H7 (cell line): ENCODE results near the gene RASSF6. TPM values are rescaled to one million over a fixed set of nuclear protein-coding genes. Genes with fewer than 3 reads are reported as not detected.
"Not testable (repeated sequence)": the region's sequence is repeated elsewhere in the genome, so short reads cannot be mapped to it uniquely, and the experiment has no call there.

ENCODE experiments used
- DNase-seq: peaks from one replicate; pipeline ENCODE4 v3.0.0; 2012
- H3K27me3 ChIP-seq: 2 replicates; pipeline ENCODE4 v1.6.0; 2011; ENCODE audit warnings: mild to moderate bottlenecking, low read length; ENCODE audit not compliant: control insufficient read depth, insufficient read depth
- H3K36me3 ChIP-seq: replicated peaks from 2 replicates; pipeline ENCODE4 v1.5.1; 2011; ENCODE audit warnings: low read length; ENCODE audit not compliant: control insufficient read depth, insufficient read depth
- H3K4me3 ChIP-seq: 2 replicates; pipeline ENCODE4 v1.5.1; 2011; ENCODE audit warnings: low read depth, mild to moderate bottlenecking, control low read depth, low read length, moderate library complexity; ENCODE audit not compliant: insufficient read depth
- total RNA-seq: library from RNA; depleted of rRNA; stranded (reverse); fragments of >200 nt; shearing (Covaris generic); gene quantifications from 2 replicates; pipeline ENCODE4 v1.2.3, GENCODE V29; 2014

RASSF6 gene
- total RNA-seq, 1 experiment from 2014 or later = 0.66 TPM

DNA sequence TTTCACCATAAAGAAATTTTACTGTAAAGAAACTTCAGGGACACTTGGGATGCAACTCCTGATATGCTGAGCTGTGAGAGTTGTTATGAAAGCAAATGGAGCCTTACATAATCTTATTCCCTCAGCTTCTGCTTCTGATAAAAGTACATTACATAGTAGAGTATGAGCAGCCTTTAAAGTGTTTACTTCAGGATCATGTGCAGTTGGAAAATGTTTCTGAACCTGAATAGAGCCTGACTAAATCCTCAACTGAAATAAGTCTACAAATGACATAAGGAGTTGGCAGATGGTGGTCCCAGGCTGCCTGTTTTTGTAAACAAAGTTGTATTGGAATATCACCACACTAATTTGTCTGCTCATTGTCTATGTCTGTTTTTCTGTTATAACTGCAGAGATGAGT lies 19.3 kb downstream of the RASSF6 start:
- DNase-seq = no peak
- Histone ChIP-seq H3K27me3 (no peaks in the 10 kb centered on the region), H3K36me3 (no peaks in the 10 kb centered on the region), H3K4me3 (no peak overlapping the region)

GRCh38 chr4:73599182-73599581 lies 21.1 kb downstream of the RASSF6 start:
- peak; percentile 38 for DNase-seq
- H3K4me3 ChIP-seq = no peak overlapping the region
- no peaks in the 10 kb centered on the region for H3K27me3 ChIP-seq
- H3K36me3 ChIP-seq = no peaks in the 10 kb centered on the region

DNA sequence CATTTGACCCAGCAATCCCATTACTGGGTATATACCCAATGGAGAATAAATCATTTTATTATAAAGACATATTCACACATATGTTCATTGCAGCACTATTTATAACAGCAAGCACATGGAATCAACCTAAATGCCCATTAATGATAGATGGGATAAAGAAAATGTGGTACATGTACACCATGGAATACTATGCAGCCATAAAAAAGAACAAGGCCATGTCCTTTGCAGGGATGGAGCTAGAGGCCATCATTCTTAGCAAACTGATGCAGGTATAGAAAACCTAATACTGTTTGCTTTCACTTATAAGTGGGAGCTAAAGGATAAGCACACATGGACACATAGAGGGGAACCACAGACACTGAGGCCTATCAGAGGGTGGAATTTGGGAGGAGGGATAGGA lies 22.6 kb downstream of the RASSF6 start:
- Histone ChIP-seq H3K27me3 (no peaks in the 10 kb centered on the region), H3K36me3 (no peaks in the 10 kb centered on the region), H3K4me3 (no peak overlapping the region)
- no peak for DNase-seq

DNA sequence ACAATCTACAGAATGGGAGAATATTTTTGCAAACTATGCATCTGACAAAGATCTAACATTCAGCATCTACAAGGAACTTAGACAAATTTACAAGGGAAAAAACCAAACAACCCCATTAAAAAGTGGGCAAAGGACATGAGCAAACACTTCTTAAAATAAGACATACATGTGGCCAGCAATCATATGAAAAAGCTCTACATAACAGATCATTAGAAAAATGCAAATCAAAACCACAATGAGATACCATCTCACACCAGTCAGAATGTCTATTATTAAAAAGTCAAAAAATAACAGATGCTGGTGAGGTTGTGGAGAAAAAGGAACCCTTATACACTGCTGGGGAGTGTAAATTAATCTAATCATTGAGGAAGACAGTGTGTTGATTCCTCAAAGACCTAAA lies 23.1 kb downstream of the RASSF6 start:
- H3K36me3 ChIP-seq, H3K27me3 ChIP-seq, DNase-seq, H3K4me3 ChIP-seq: not testable (repeated sequence)

DNA sequence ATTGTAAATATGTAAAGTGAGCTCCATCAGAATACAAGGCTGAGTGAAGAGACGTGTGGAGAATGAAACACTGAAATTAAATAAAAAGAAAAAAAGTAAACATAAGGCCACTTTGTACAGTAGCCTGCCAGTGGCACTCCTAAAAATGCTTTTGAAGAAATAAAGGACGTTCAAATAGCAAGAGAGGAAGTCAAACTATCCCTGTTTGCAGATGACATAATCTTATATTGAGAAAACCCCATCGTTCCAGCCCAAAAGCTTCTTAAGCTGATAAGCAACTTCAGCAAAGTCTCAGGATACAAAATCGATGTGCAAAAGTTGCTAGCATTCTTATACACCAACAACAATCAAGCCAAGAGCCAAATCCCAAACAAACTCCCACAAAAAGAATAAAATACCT lies 24.2 kb downstream of the RASSF6 start:
- Histone ChIP-seq H3K36me3 (no peaks in the 10 kb centered on the region), H3K4me3 (no peak overlapping the region), H3K27me3 (no peaks in the 10 kb centered on the region)
- DNase-seq = no peak

DNA sequence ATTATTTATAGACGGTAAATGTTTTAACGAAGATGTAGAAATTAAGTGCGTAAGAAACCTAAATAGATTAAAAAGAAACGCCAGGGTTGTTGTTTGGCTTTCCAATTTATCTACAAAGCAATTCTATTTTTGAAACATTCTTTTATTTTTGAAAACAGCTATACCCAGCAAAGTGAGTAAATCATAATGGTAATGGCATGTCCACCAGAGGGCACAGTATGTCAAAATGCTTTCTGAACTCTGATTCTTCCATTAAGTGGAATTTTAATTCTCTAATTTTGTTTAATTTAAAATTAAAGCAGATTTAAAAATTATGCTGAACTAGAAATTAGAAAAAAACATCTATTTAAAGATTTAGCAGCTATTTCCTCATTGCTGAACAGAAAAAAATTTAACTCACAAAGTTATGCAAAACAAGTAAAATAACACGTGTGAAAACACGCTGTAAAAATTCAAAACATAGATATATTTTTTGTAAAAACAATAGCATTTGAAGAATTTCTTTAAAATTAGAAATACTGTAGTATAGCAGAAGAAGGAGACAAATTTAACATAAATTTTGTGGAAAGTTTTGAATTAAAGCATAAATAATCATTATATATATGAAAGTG lies 26.5 kb downstream of the RASSF6 start:
- DNase-seq = no peak
- no peaks in the 10 kb centered on the region for H3K27me3 ChIP-seq
- H3K4me3 ChIP-seq = no peak overlapping the region

GRCh38 chr4:73589887-73590801 lies 30.1 kb downstream of the RASSF6 start:
- no peaks in the 10 kb centered on the region for H3K27me3 ChIP-seq
- DNase-seq = no peak
- H3K4me3 ChIP-seq = no peak overlapping the region
- no peaks in the 10 kb centered on the region for H3K36me3 ChIP-seq

More for the DNA sequence above, 26.5 kb downstream of the RASSF6 start:
- no peaks in the 10 kb centered on the region for H3K36me3 ChIP-seq

GRCh38 chr4:73589261-73589847 lies 30.9 kb downstream of the RASSF6 start:
- no peak for DNase-seq
- H3K36me3 ChIP-seq = no peaks in the 10 kb centered on the region
- H3K27me3 ChIP-seq = no peaks in the 10 kb centered on the region
- no peak overlapping the region for H3K4me3 ChIP-seq

- Histone ChIP-seq H3K4me3 (no peak overlapping the region), H3K27me3 (no peaks in the 10 kb centered on the region), H3K36me3 (no peaks in the 10 kb centered on the region)
- DNase-seq = no peak
These were observed 31.6 kb downstream of the RASSF6 start for GRCh38 chr4:73588613-73589012.

DNA sequence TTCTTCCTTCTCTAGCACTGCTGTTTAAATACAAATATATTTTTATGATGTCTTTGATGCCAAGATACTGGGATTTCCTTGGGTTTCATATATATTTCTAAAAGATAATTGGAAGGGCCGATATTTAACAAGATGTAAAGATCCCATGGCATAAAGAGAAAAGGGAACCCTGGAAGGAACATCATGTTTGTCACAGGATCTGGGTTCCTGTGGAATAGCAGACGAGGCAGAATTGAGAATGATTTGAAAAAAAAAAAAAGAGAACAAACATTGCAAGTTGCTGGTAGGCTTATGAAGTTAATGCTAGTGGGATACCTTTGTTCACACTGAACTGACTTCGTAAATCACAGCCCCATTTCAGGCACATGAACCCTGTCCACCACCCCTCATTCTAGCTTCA lies 33.6 kb downstream of the RASSF6 start:
- Histone ChIP-seq H3K36me3 (no peaks in the 10 kb centered on the region), H3K27me3 (no peaks in the 10 kb centered on the region), H3K4me3 (no peak overlapping the region)
- DNase-seq = no peak

DNA sequence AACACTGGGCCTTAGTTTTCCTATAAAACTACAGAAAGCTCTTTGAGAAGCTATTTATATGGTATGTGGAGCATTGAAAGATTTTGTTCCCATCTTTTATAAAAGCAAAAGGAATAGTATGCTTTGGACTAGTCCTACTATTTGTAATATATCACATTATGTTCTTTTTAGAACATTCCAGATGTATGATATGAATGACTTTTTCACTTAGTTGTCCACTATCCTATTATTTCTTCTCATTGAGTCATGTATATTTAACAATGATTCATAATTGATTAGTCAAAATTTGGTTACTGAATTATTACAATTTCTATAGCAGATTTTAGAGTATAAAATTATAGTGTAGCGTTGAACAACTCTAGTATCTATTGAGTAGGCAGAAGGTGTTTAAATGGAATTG lies 34.2 kb downstream of the RASSF6 start:
- DNase-seq = no peak
- no peak overlapping the region for H3K4me3 ChIP-seq
- no peaks in the 10 kb centered on the region for H3K36me3 ChIP-seq
- H3K27me3 ChIP-seq = no peaks in the 10 kb centered on the region

DNA sequence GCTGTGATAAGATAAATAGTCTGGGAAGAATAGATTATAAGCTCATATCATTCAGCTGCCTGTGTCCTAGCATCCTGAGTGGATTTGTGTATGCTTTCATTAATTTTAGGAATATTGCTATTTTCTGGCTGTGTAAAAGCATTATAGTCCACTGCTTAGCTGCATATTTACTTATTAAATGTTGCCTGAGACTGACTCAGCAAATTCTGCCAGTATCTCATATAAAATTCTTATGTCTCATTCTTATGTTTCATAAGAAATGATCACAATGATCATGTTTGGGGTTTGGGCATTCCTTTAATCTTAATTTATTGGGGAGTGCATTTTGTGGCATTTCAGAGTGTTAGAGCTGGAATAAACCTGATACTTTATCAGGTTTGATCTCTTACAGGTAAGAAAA lies 34.9 kb downstream of the RASSF6 start:
- no peak overlapping the region for H3K4me3 ChIP-seq
- no peaks in the 10 kb centered on the region for H3K27me3 ChIP-seq
- H3K36me3 ChIP-seq = no peaks in the 10 kb centered on the region
- DNase-seq = no peak

- no peaks in the 10 kb centered on the region for H3K36me3 ChIP-seq
- H3K27me3 ChIP-seq = no peaks in the 10 kb centered on the region
- DNase-seq = peak; percentile 16
- no peak overlapping the region for H3K4me3 ChIP-seq
These were observed 36.6 kb downstream of the RASSF6 start for GRCh38 chr4:73583666-73584065.

GRCh38 chr4:73577371-73577770 lies 42.9 kb downstream of the RASSF6 start:
- Histone ChIP-seq H3K36me3 (no peaks in the 10 kb centered on the region), H3K27me3 (no peaks in the 10 kb centered on the region), H3K4me3 (no peak overlapping the region)
- DNase-seq = no peak

- Histone ChIP-seq H3K27me3 (no peaks in the 10 kb centered on the region), H3K36me3 (no peaks in the 10 kb centered on the region), H3K4me3 (no peak overlapping the region)
- DNase-seq = no peak
These were observed 43.9 kb downstream of the RASSF6 start for GRCh38 chr4:73576381-73576780.
